ENCODE data around the gene TCF4. TPM values are rescaled to one million over a fixed set of nuclear protein-coding genes. Genes with fewer than 3 reads are reported as not detected.

The TCF4 gene
- total RNA-seq, 1 experiment from 2014 or later = 104 TPM

- TF ChIP-seq STAT6 (CRISPR knock-in tag; conservative IDR thresholded peaks at IDR 0.05; ENCODE audit: low read depth) (no peak), FOXJ3 (CRISPR knock-in tag; IDR thresholded peaks at IDR 0.05; ENCODE audit: borderline replicate concordance) (no peak)
Observed at GRCh38 chr18:55525845-55526244, 62.1 kb downstream of the TCF4 start (continued).

- no peak overlapping the region; the same call in 1 of the 2 replicates for H3K4me3 Mint-ChIP-seq
- H3K4me1 Mint-ChIP-seq = peaks cover 71% of the 10 kb centered on the region
- POLR2A ChIA-PET = interaction anchor here (1.0 kb wide), 1 partner anchor 26 kb away, joined by 3 read pairs; no protein-coding TSS in a partner anchor
- H3K9me3 Mint-ChIP-seq = no peaks in the 10 kb centered on the region
- ATAC-seq = peak; percentile 53
- peak overlapping the region; percentile 39 for H3K27ac Mint-ChIP-seq
- H3K27me3 Mint-ChIP-seq (ENCODE audit: low read depth) = no peaks in the 10 kb centered on the region
- DNase-seq (ENCODE audit: low spot score) = no peak
- no peaks in the 10 kb centered on the region for H3K36me3 Mint-ChIP-seq
- TF ChIP-seq AR (CRISPR knock-in tag; IDR thresholded peaks at IDR 0.05) (no peak), TEAD4 (CRISPR knock-in tag; IDR thresholded peaks at IDR 0.05) (no peak)
- CTCF ChIA-PET = no interaction called here
Observed at GRCh38 chr18:55524353-55525073, 63.5 kb downstream of the TCF4 start.

- no peaks in the 10 kb centered on the region for H3K27me3 Mint-ChIP-seq (ENCODE audit: low read depth)
- H3K27ac Mint-ChIP-seq = peak overlapping the region; percentile 25; the same call in 1 of the 2 replicates
- no peak for ATAC-seq
- H3K36me3 Mint-ChIP-seq = peaks cover 3% of the 10 kb centered on the region; the same call in 1 of the 2 replicates
- no peak for DNase-seq (ENCODE audit: low spot score)
- ChIA-PET CTCF (no interaction called here), POLR2A (no interaction called here)
- peaks cover 64% of the 10 kb centered on the region for H3K4me1 Mint-ChIP-seq
- TF ChIP-seq ERG (CRISPR knock-in tag; IDR thresholded peaks at IDR 0.05) (no peak), MXD4 (CRISPR knock-in tag; IDR thresholded peaks at IDR 0.05; ENCODE audit: borderline replicate concordance) (no peak), ZMAT4 (CRISPR knock-in tag; IDR thresholded peaks at IDR 0.05) (no peak), USF1 (CRISPR knock-in tag; IDR thresholded peaks at IDR 0.05) (no peak)
- no peaks in the 10 kb centered on the region for H3K9me3 Mint-ChIP-seq
- H3K4me3 Mint-ChIP-seq = no peak overlapping the region
Observed at GRCh38 chr18:55523001-55523400, 65.0 kb downstream of the TCF4 start.

GRCh38 chr18:55522011-55522410 lies 66.0 kb downstream of the TCF4 start:
- TF ChIP-seq IRF1 (CRISPR knock-in tag; IDR thresholded peaks at IDR 0.05) = no peak
- TF ChIP-seq CTCF (IDR thresholded peaks at IDR 0.05) = peak; percentile 55; the same call in 1 of the 2 replicates
- peak; percentile 84 for DNase-seq (ENCODE audit: low spot score)
- H3K4me1 Mint-ChIP-seq = peaks cover 55% of the 10 kb centered on the region
- POLR2A ChIA-PET = no interaction called here
- H3K27ac Mint-ChIP-seq = peak overlapping the region; percentile 33; the same call in 1 of the 2 replicates
- peaks cover 8% of the 10 kb centered on the region for H3K36me3 Mint-ChIP-seq
- ATAC-seq = peak; percentile 74
- H3K9me3 Mint-ChIP-seq = peaks cover 5% of the 10 kb centered on the region
- no peaks in the 10 kb centered on the region for H3K27me3 Mint-ChIP-seq (ENCODE audit: low read depth)
- CTCF ChIA-PET = interaction anchor here (0.6 to 1.7 kb wide), 8 partner anchors 9 to 287 kb away, joined by 3 to 4 read pairs (median 3); no protein-coding TSS in a partner anchor
- no peak overlapping the region for H3K4me3 Mint-ChIP-seq

All from WTC11 (cell line).